OCI-LY7 (cell line): ENCODE data around the gene ADAMTS2. TPM values are rescaled to one million over a fixed set of nuclear protein-coding genes. Genes with fewer than 3 reads are reported as not detected.

Experiments used
- BruUV-seq: library from RNA; stranded (reverse); fragments of 400-500 nt; replicated peaks from 2 replicates; lab custom pipeline; 2021; lab: Mats Ljungman, UMichigan
- CTCF ChIA-PET: fragments of 300-600 bp; sonication (Branson Sonifier 250); formaldehyde crosslinking; loops from one replicate; lab custom pipeline; 2022; ENCODE audit warnings: antibody characterized with exemption; ENCODE audit not compliant: unreplicated experiment; lab: Charles Lee
- POLR2A ChIA-PET: fragments of 300-600 bp; sonication (Branson Sonifier 250); formaldehyde crosslinking; loops from one replicate; lab custom pipeline; 2022; ENCODE audit warnings: antibody characterized with exemption; lab: Charles Lee
- DNase-seq: peaks from one replicate; pipeline ENCODE4 v3.0.0-alpha.2; 2015; ENCODE audit warnings: low spot score
- H2AFZ ChIP-seq: fragments of 200-600 bp; sonication (generic), shearing (Covaris generic); 2 replicates; pipeline ENCODE4 v1.6.1; 2014; ENCODE audit warnings: mild to moderate bottlenecking, antibody characterized with exemption, low read length, moderate library complexity
- H3K27ac ChIP-seq: fragments of 200-600 bp; sonication (generic); 2 replicates; pipeline ENCODE4 v1.5.1; 2014; ENCODE audit warnings: mixed run types, low read depth, mild to moderate bottlenecking, moderate library complexity, low read length, inconsistent platforms; ENCODE audit not compliant: poor library complexity, severe bottlenecking
- H3K36me3 ChIP-seq: fragments of 200-600 bp; sonication (generic); 2 replicates; pipeline ENCODE4 v1.6.1; 2014; ENCODE audit warnings: mild to moderate bottlenecking, antibody characterized with exemption, low read length, moderate library complexity, mixed read lengths; ENCODE audit not compliant: insufficient read depth
- H3K4me1 ChIP-seq: fragments of 200-600 bp; sonication (generic); 2 replicates; pipeline ENCODE4 v1.5.1; 2014; ENCODE audit warnings: mild to moderate bottlenecking, low read length; ENCODE audit not compliant: insufficient read depth, poor library complexity, severe bottlenecking
- H3K4me2 ChIP-seq: fragments of 200-600 bp; sonication (generic); 2 replicates; pipeline ENCODE4 v1.6.1; 2014; ENCODE audit warnings: mild to moderate bottlenecking, low read length
- H3K4me3 ChIP-seq: fragments of 200-600 bp; sonication (generic); 2 replicates; pipeline ENCODE4 v1.5.1; 2014; ENCODE audit warnings: mild to moderate bottlenecking, low read depth, low read length; ENCODE audit not compliant: poor library complexity, severe bottlenecking
- H3K79me2 ChIP-seq: fragments of 200-600 bp; sonication (generic); 2 replicates; pipeline ENCODE4 v1.6.1; 2016; ENCODE audit warnings: low read depth, mild to moderate bottlenecking, low read length, moderate library complexity, mixed read lengths; ENCODE audit not compliant: insufficient read depth
- H3K9me2 ChIP-seq: fragments of 200-600 bp; sonication (generic); 2 replicates; pipeline ENCODE4 v1.6.1; 2016; ENCODE audit warnings: mild to moderate bottlenecking, low read length, mixed read lengths; ENCODE audit not compliant: insufficient read depth
- H3K9me3 ChIP-seq: fragments of 200-600 bp; sonication (generic); 2 replicates; pipeline ENCODE4 v1.6.1; 2014; ENCODE audit warnings: mild to moderate bottlenecking, mixed run types, low read length, mixed read lengths
- H4K20me1 ChIP-seq: fragments of 200-600 bp; sonication (generic); 2 replicates; pipeline ENCODE4 v1.6.1; 2014; ENCODE audit warnings: mild to moderate bottlenecking, antibody characterized with exemption, low read length, moderate library complexity, mixed read lengths; ENCODE audit not compliant: insufficient read depth
- CTCF ChIP-seq: fragments of 200-600 bp; sonication (generic); conservative IDR thresholded peaks from 2 replicates; pipeline ENCODE4 v1.5.1; 2014; ENCODE audit warnings: mild to moderate bottlenecking, antibody characterized with exemption, low read length, moderate library complexity, mixed read lengths
- EZH2phosphoT487 ChIP-seq: fragments of 200-600 bp; sonication (generic); IDR thresholded peaks from 2 replicates; pipeline ENCODE4 v1.6.1; 2018; ENCODE audit warnings: low read depth, borderline replicate concordance, mild to moderate bottlenecking, mixed run types, antibody characterized with exemption, low read length, moderate library complexity, mixed read lengths
- intact Hi-C: fragments of 100-400 bp; cut with micrococcal nuclease; formaldehyde crosslinking; loops from one replicate; pipeline ENCODE4 v1.10.0; 2022; ENCODE audit not compliant: unreplicated experiment
- total RNA-seq, 2 experiments: library from RNA; depleted of rRNA in 1 of 2; stranded (reverse); fragments of >200 nt in 1 of 2; shearing (Covaris generic) in 1 of 2; gene quantifications; 2 replicates each; pipeline ENCODE4 v1.2.3, GENCODE V29; 2014 to 2022

The ADAMTS2 gene
- total RNA-seq, 2 experiments from 2014 or later = not detected

- Histone ChIP-seq H3K79me2 (no peaks in the 10 kb centered on the region), H3K36me3 (no peaks in the 10 kb centered on the region), H4K20me1 (no peaks in the 10 kb centered on the region), H3K4me1 (no peaks in the 10 kb centered on the region), H3K4me2 (no peak overlapping the region), H3K4me3 (no peak overlapping the region), H3K27ac (no peak overlapping the region), H3K9me2 (no peaks in the 10 kb centered on the region), H2AFZ (no peak overlapping the region), H3K9me3 (no peaks in the 10 kb centered on the region)
- no peak for DNase-seq
- no TSS peak for BruUV-seq
- POLR2A ChIA-PET = no interaction called here
- CTCF ChIA-PET = no interaction called here
- TF ChIP-seq EZH2phosphoT487 = no peak
- no peak for TF ChIP-seq CTCF
- intact Hi-C loops = no loop called here
Measured at GRCh38 chr5:179209359-179210150, 135.7 kb downstream of the ADAMTS2 start.

- no peaks in the 10 kb centered on the region for H3K79me2 ChIP-seq
- H3K4me1 ChIP-seq = no peaks in the 10 kb centered on the region
- DNase-seq = no peak
- no peaks in the 10 kb centered on the region for H3K36me3 ChIP-seq
- no TSS peak for BruUV-seq
- ChIA-PET POLR2A (no interaction called here), CTCF (no interaction called here)
- H3K4me2 ChIP-seq = no peak overlapping the region
- no peaks in the 10 kb centered on the region for H3K9me3 ChIP-seq
- no peak overlapping the region for H3K4me3 ChIP-seq
- H2AFZ ChIP-seq = no peak overlapping the region
- intact Hi-C loops = no loop called here
- H3K27ac ChIP-seq = no peak overlapping the region
- TF ChIP-seq EZH2phosphoT487 (no peak), CTCF (no peak)
- H3K9me2 ChIP-seq = no peaks in the 10 kb centered on the region
- no peaks in the 10 kb centered on the region for H4K20me1 ChIP-seq
Measured at GRCh38 chr5:179208706-179209358, 136.4 kb downstream of the ADAMTS2 start.
